ENCODE data around the gene AHSA1.

DNA sequence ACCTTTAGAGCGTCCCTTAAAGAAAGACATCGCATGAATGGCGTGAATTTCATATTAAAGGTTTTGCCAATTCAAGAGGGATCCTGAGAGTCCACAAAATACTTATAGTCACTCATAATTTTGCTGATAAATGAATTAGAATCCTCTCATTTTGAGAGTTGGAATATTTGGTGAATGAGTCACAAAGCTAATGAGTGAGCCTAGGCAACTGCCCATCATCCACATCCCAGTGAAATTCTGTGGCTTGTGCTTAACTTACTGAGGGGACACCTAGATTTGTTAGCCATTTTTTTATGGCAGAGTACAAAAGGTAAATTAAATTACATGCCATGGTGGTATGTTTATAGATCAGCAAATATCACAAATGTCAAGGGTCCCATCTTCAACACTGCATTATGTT, 21.9 kb upstream of the AHSA1 start:
- TF ChIP-seq MAX (IDR thresholded peaks at IDR 0.05) (no peak), CTCF (IDR thresholded peaks at IDR 0.05; ENCODE audit: control extremely low read depth in 1 of 3, insufficient read depth in 1 of 3, low read depth in 1 of 3, low read length in 3 of 3) (no peak), USF2 (IDR thresholded peaks at IDR 0.05; ENCODE audit: low read length) (no peak), EZH2 (IDR thresholded peaks at IDR 0.05; ENCODE audit: low read depth, low read length, severe bottlenecking) (no peak), HDAC6 (IDR thresholded peaks at IDR 0.05; ENCODE audit: low read depth, low read length) (no peak), FOSL1 (IDR thresholded peaks at IDR 0.05; ENCODE audit: insufficient read depth, low read depth, low read length) (no peak), TEAD4 (IDR thresholded peaks at IDR 0.05; ENCODE audit: low read depth, low read length) (no peak), E2F6 (IDR thresholded peaks at IDR 0.05) (no peak), GABPA (IDR thresholded peaks at IDR 0.05; ENCODE audit: borderline replicate concordance, insufficient read depth, low read length) (no peak)

Data from H1 (cell line).